Measurements from ENCODE around the gene SRMS.

DNA sequence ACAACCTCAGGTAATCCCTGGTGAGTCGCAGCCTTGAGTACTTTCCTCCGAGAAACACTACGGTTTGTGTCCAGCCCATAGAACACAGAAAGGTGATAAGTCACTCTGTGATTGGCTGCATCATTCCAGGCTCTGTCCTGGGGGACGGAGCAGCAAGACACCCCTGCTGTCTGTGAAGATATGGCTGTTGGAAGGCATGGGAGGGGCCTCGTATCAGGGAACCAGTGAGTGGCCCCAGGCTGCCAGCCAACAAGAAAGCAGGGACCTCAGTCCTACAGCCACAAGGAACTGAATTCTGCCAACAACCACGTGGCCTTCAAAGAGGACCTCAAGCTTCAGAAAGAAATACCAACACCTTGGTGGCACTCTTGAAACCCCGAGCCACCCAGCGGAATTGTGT, 42.3 kb downstream of the SRMS start:
- no peak for TF ChIP-seq CTCF (IDR thresholded peaks at IDR 0.05; ENCODE audit: low read depth, low read length, missing input control)
- TF ChIP-seq, protein P1, sequence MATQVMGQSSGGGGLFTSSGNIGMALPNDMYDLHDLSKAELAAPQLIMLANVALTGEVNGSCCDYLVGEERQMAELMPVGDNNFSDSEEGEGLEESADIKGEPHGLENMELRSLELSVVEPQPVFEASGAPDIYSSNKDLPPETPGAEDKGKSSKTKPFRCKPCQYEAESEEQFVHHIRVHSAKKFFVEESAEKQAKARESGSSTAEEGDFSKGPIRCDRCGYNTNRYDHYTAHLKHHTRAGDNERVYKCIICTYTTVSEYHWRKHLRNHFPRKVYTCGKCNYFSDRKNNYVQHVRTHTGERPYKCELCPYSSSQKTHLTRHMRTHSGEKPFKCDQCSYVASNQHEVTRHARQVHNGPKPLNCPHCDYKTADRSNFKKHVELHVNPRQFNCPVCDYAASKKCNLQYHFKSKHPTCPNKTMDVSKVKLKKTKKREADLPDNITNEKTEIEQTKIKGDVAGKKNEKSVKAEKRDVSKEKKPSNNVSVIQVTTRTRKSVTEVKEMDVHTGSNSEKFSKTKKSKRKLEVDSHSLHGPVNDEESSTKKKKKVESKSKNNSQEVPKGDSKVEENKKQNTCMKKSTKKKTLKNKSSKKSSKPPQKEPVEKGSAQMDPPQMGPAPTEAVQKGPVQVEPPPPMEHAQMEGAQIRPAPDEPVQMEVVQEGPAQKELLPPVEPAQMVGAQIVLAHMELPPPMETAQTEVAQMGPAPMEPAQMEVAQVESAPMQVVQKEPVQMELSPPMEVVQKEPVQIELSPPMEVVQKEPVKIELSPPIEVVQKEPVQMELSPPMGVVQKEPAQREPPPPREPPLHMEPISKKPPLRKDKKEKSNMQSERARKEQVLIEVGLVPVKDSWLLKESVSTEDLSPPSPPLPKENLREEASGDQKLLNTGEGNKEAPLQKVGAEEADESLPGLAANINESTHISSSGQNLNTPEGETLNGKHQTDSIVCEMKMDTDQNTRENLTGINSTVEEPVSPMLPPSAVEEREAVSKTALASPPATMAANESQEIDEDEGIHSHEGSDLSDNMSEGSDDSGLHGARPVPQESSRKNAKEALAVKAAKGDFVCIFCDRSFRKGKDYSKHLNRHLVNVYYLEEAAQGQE (IDR thresholded peaks at IDR 0.05): no peak
- TF ChIP-seq GABPA (IDR thresholded peaks at IDR 0.05 in 1 of 2, conservative IDR thresholded peaks at IDR 0.05 in 1 of 2): no peak
- TF ChIP-seq TAF1 (conservative IDR thresholded peaks at IDR 0.05): no peak
- no peak for TF ChIP-seq EGR1 (IDR thresholded peaks at IDR 0.05; ENCODE audit: low read depth in 2 of 2)
- no peak for TF ChIP-seq RAD21 (IDR thresholded peaks at IDR 0.05)
- TF ChIP-seq, protein P2, sequence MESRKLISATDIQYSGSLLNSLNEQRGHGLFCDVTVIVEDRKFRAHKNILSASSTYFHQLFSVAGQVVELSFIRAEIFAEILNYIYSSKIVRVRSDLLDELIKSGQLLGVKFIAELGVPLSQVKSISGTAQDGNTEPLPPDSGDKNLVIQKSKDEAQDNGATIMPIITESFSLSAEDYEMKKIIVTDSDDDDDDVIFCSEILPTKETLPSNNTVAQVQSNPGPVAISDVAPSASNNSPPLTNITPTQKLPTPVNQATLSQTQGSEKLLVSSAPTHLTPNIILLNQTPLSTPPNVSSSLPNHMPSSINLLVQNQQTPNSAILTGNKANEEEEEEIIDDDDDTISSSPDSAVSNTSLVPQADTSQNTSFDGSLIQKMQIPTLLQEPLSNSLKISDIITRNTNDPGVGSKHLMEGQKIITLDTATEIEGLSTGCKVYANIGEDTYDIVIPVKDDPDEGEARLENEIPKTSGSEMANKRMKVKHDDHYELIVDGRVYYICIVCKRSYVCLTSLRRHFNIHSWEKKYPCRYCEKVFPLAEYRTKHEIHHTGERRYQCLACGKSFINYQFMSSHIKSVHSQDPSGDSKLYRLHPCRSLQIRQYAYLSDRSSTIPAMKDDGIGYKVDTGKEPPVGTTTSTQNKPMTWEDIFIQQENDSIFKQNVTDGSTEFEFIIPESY (IDR thresholded peaks at IDR 0.05): no peak
- no peak for TF ChIP-seq ATF3 (IDR thresholded peaks at IDR 0.05)
- no peak for TF ChIP-seq FOXA1 (IDR thresholded peaks at IDR 0.05)
- no peak for TF ChIP-seq SP1 (IDR thresholded peaks at IDR 0.05)
- TF ChIP-seq, protein P3, sequence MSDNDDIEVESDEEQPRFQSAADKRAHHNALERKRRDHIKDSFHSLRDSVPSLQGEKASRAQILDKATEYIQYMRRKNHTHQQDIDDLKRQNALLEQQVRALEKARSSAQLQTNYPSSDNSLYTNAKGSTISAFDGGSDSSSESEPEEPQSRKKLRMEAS (IDR thresholded peaks at IDR 0.05): no peak
- TF ChIP-seq YY1 (IDR thresholded peaks at IDR 0.05): no peak
- TF ChIP-seq JUND (IDR thresholded peaks at IDR 0.05): no peak

Measured in liver (tissue), 3 donors.